ENCODE results near the gene HNF1A. TPM values are rescaled to one million over a fixed set of nuclear protein-coding genes. Genes with fewer than 3 reads are reported as not detected.
A peak's percentile ranks its signal among the peaks of the same experiment; 100 is the strongest.

HNF1A gene
- total RNA-seq, 1 donor from 2014 or later: not detected

- peak; percentile 24 for DNase-seq (ENCODE audit: low read depth)
Observed at GRCh38 chr12:121009741-121010140, 31.4 kb downstream of the HNF1A start.

- no peak for DNase-seq (ENCODE audit: low read depth)
Observed at GRCh38 chr12:121010860-121011259, 32.5 kb downstream of the HNF1A start.

GRCh38 chr12:121011820-121012219 is 33.5 kb downstream of the HNF1A start:
- no peak for DNase-seq (ENCODE audit: low read depth)

- no peak for DNase-seq (ENCODE audit: low read depth)
Observed at GRCh38 chr12:121013715-121014114, 35.4 kb downstream of the HNF1A start.

- peak; percentile 95 for DNase-seq (ENCODE audit: low read depth)
Observed at GRCh38 chr12:121015825-121016766, 37.8 kb downstream of the HNF1A start, which contains the start of gene C12orf43. Gene C12orf43, minus strand, starts transcription at chr12:121016487. Its CDS starts 13 bp downstream, at chr12:121016474.

- no peak for DNase-seq (ENCODE audit: low read depth)
Observed at GRCh38 chr12:121017966-121018491, 39.7 kb downstream of the HNF1A start.

GRCh38 chr12:121018860-121019617 is 40.7 kb downstream of the HNF1A start:
- no peak for DNase-seq (ENCODE audit: low read depth)

- DNase-seq (ENCODE audit: low read depth): no peak
Observed at GRCh38 chr12:121021754-121022153, 43.4 kb downstream of the HNF1A start.

- no peak for DNase-seq (ENCODE audit: low read depth)
Observed at GRCh38 chr12:121022713-121023112, 44.4 kb downstream of the HNF1A start.

- no peak for DNase-seq (ENCODE audit: low read depth)
Observed at GRCh38 chr12:121023799-121024198, 45.5 kb downstream of the HNF1A start.

- DNase-seq (ENCODE audit: low read depth): no peak
Observed at GRCh38 chr12:121025442-121026226, 47.3 kb downstream of the HNF1A start.

GRCh38 chr12:121026274-121027045 is 48.1 kb downstream of the HNF1A start:
- DNase-seq (ENCODE audit: low read depth): no peak

GRCh38 chr12:121030576-121031212 is 52.4 kb downstream of the HNF1A start:
- DNase-seq (ENCODE audit: low read depth): no peak

- peak; percentile 50 for DNase-seq (ENCODE audit: low read depth)
Observed at GRCh38 chr12:121033625-121034349, 55.4 kb downstream of the HNF1A start.

GRCh38 chr12:121034616-121035305 is 56.4 kb downstream of the HNF1A start:
- no peak for DNase-seq (ENCODE audit: low read depth)

GRCh38 chr12:121036810-121037326 is 58.5 kb downstream of the HNF1A start:
- DNase-seq (ENCODE audit: low read depth): peak; percentile 24

GRCh38 chr12:121038861-121039668 is 60.7 kb downstream of the HNF1A start, which contains the start of gene OASL:
Gene OASL, minus strand, starts transcription at chr12:121039246. Its CDS starts 275 bp downstream, at chr12:121038971.
- DNase-seq (ENCODE audit: low read depth): peak; percentile 17
